GM23338 (cell line): Measurements from ENCODE around the gene IRF2BPL.

Experiments
- EZH2 ChIP-seq: fragments of 200-600 bp; sonication (generic); IDR thresholded peaks from one replicate; pipeline ENCODE4 v1.8.0; 2017; ENCODE audit warnings: antibody characterized with exemption, mild to moderate bottlenecking, low read depth; ENCODE audit not compliant: unreplicated experiment
- JUNB ChIP-seq: IDR thresholded peaks from one replicate; pipeline ENCODE4 v1.6.1; 2016; ENCODE audit warnings: antibody characterized with exemption; ENCODE audit not compliant: unreplicated experiment
- NANOG ChIP-seq: IDR thresholded peaks from 2 replicates; pipeline ENCODE4 v1.6.1; 2016; ENCODE audit warnings: antibody characterized with exemption, borderline replicate concordance
- POLR2AphosphoS5 ChIP-seq: IDR thresholded peaks from 2 replicates; pipeline ENCODE4 v1.6.1; 2016; ENCODE audit warnings: antibody characterized with exemption, low read depth
- TF ChIP-seq, protein P1 (sequence below), 2 experiments: fragments of 200-600 bp in 1 of 2; sonication (generic) in 1 of 2; conservative IDR thresholded peaks; 2 replicates each; pipeline versions ENCODE4 v1.5.1 to v1.6.1; 2016 to 2017; ENCODE audit warnings: antibody characterized with exemption in 2 of 2, low read depth in 2 of 2, mild to moderate bottlenecking in 2 of 2, moderate library complexity in 1 of 2

DNA sequence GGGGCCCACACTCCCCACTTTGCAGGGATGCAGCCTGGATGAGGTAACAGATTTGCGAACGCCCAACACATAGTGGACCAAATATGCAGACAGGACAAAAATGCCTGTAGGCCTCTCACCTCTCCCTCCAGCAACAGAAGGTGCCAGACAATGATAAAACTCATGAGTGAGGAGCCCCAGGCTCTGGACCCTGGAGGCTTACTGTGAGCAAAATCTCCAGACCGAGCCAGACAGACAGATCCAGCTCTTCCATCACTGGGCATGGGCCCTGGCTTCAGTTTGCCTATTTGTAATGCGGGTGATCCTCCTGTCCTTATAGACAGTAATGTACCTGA, 42.3 kb downstream of the IRF2BPL start:
- TF ChIP-seq, protein P1, sequence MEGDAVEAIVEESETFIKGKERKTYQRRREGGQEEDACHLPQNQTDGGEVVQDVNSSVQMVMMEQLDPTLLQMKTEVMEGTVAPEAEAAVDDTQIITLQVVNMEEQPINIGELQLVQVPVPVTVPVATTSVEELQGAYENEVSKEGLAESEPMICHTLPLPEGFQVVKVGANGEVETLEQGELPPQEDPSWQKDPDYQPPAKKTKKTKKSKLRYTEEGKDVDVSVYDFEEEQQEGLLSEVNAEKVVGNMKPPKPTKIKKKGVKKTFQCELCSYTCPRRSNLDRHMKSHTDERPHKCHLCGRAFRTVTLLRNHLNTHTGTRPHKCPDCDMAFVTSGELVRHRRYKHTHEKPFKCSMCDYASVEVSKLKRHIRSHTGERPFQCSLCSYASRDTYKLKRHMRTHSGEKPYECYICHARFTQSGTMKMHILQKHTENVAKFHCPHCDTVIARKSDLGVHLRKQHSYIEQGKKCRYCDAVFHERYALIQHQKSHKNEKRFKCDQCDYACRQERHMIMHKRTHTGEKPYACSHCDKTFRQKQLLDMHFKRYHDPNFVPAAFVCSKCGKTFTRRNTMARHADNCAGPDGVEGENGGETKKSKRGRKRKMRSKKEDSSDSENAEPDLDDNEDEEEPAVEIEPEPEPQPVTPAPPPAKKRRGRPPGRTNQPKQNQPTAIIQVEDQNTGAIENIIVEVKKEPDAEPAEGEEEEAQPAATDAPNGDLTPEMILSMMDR (conservative IDR thresholded peaks at IDR 0.05; ENCODE audit: low read depth in 2 of 2): no peak
- TF ChIP-seq EZH2 (no peak), JUNB (no peak), NANOG (no peak), POLR2AphosphoS5 (no peak)
